Measurements from ENCODE around the gene HMGB4.

Gene HMGB4

DNA sequence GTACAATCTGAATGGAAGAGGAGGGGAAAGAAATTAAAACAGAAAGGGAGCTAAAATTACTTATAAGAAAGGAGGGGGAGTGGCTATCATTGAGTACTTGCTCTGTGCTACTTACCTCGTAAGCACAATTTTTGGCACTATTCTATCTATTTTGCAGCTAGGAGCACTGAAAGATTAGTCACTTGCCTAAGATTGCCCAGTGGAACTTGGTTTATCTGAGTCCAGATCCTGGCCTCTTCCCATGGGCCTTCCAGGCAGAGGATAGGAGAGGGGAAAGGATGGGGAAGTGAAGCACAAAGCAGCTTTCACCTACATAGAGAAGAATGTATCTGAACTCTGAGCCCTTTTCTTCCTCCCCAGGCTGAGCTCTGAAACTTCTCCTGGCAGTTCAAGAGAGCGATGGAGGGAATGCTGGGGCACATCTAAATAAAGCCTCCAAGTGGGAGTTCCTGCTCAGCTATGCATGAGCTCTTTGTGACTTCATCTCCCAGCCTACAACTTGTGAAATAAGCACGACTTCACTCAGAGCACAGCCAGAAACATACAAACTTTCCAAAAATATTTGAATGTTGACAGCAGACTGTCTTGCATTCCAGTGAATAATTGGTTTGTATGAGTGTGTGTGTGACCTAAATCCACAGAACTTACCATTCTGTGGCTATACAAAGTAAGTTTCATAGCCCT is 29.4 kb downstream of the HMGB4 start:
- DNase-seq (ENCODE audit: extremely low spot score, insufficient read length, low read depth) (no peak), FAIRE-seq (no peak)

DNA sequence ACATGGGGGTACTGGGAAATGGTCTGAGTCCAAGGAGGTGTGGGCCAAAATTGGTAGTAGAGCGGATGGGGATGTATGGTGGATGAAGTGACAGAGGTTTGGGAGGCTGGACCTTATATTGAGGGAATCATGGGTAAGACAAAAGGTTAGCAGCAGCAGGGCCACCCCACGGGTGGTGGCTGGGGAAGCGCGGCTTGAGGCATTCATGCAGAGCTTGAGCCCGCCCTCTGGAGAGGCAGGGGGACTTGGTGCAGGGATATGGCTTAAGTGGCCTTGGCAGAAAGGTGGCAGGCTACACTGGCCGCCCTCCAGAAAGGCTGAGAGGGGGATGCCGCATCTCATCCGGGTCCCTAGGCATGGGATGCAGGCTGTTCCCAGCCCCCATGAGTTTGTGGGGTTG is 31.5 kb downstream of the HMGB4 start:
- DNase-seq (ENCODE audit: extremely low spot score, insufficient read length, low read depth) = no peak
- no peak for FAIRE-seq

DNA sequence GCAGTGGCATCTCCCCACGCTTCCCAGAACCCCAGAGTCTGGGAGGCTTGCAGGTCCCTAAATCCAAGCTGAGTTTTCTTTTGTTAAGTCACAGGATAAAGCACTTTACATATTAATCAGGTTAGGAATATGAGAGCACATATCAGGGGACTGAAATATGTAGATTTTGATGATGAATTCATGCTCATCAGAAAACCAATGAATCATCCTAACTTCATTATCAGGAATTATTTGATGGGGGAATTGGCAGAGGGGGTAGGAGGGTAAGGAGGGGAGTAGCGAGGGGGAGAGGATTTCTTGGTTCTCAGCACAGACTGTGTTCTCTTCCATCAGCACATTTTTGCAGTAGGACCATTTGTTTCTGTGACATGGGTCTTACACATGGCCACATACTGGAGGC is 32.1 kb downstream of the HMGB4 start:
- FAIRE-seq = no peak
- DNase-seq (ENCODE audit: extremely low spot score, insufficient read length, low read depth) = no peak

DNA sequence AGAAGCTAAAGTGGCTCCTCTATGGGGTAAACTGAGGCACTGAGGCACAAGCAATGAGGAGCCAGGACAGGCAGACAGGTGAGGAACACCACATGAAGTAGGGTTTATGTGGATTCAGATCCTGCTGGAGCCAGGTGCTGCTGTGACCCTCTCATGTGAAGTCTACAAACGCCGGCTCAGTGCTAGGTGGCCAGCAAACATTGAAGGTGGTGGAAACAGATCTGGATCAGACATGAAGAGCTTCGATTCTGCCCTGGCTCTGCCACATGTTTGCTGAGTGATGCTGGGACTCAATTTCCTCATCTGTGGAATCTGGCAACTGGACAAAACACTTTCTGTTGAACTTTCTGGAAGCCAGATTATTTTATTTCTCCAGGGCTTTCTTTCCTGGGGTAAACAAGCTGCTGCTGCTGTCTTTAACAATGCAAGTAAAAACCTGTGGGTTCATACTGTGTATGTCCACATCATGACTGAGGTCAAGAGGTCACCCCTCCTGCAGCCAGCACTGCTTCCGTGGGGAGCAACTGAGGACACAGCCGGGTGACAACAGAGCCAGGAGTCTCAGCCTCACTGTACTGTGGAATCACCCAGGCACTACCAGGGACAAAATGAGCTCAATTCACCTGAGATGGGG is 33.3 kb downstream of the HMGB4 start:
- no peak for DNase-seq (ENCODE audit: extremely low spot score, insufficient read length, low read depth)

GRCh38 chr1:33898406-33898805 is 34.5 kb downstream of the HMGB4 start:
- DNase-seq (ENCODE audit: extremely low spot score, insufficient read length, low read depth) (no peak), FAIRE-seq (no peak)

More for the DNA sequence above, 33.3 kb downstream of the HMGB4 start:
- FAIRE-seq = no peak

DNA sequence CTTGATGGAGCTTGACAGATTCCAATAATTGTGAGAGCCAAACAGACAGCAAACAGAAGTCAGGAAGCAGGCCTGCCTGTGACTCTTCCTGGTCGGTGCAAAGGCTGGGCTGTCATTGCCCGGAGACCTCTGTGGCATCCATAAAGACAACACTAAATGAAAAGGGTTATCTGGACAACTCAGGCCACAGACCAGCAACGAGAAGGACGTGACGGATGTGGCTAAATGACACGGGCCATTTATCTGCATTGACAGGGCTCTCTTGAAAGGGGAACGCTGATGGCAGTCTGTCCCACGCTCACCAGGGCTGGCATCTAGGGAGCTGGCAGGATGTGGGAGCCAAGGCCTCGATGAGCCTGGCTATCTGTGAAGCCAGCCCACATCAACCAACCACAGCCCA is 35.0 kb downstream of the HMGB4 start:
- DNase-seq (ENCODE audit: extremely low spot score, insufficient read length, low read depth) (no peak), FAIRE-seq (no peak)

DNA sequence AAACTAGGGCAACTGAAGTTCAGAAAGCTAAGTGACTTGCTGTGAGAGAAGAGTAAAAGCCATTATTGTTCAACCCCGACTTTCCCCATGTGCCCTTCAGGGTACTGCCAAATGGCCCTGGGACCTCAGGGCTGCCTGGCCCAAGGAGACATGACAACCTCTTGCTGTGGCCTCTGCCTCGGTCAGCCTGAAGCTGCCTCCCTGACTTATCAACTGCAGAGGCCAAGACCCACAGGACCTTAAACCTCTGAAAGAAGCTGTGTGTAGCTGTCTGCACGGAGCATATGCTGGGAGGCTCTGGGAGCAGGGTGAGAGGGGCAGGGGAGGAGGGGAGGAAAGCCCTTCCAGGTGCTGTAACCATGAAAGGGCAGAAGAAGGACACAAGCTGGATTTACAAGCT is 35.9 kb downstream of the HMGB4 start:
- no peak for FAIRE-seq
- DNase-seq (ENCODE audit: extremely low spot score, insufficient read length, low read depth) = no peak

- DNase-seq (ENCODE audit: extremely low spot score, insufficient read length, low read depth) (no peak), FAIRE-seq (peak; percentile 92)
Observed at GRCh38 chr1:33902486-33903209, 38.8 kb downstream of the HMGB4 start.

DNA sequence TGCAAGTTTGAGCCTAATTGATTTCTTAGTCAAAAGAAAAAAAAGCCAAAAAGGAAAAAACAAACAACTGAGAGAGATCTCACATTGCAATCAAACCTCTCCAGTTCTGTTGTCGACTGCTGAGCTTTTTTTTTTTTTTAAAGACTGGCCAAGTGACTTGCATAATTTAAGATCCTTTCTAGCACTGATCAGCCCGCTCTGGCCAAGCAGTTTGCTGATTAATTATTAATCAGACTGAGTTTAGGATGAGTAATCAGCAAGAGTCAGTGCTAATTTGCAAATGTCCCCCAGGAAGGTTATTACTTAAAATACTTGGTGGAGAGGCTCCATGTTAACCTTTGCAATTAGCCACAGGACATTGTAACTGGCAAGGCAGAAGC is 39.3 kb downstream of the HMGB4 start:
- FAIRE-seq (no peak), DNase-seq (ENCODE audit: extremely low spot score, insufficient read length, low read depth) (peak; percentile 30)

DNA sequence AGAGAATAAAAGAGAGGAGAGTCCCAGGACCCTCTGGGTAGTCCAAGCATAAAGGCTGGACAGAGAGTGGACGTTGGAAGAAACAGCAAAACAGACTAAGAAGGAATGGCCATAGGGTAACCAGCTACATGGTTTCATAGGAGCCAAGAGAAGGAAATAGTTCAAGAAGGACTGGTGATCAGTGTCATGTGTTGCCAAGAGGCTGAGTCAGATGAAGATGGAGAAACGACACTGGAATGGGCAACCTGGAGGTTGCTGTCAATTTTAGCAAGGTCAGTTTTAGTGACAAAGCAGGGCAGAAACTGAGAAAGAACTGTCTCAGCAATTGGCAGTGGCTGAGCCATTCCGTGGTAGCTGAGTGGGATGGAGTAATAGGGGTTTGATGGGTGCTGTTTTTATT is 41.4 kb downstream of the HMGB4 start:
- FAIRE-seq (no peak), DNase-seq (ENCODE audit: extremely low spot score, insufficient read length, low read depth) (no peak)

- FAIRE-seq (no peak), DNase-seq (ENCODE audit: extremely low spot score, insufficient read length, low read depth) (no peak)
Observed at GRCh38 chr1:33906156-33906555, 42.3 kb downstream of the HMGB4 start.

GRCh38 chr1:33908324-33908956 is 44.6 kb downstream of the HMGB4 start:
- DNase-seq (ENCODE audit: extremely low spot score, insufficient read length, low read depth) (no peak), FAIRE-seq (no peak)
